ENCODE results near the gene RAVER1.

DNA sequence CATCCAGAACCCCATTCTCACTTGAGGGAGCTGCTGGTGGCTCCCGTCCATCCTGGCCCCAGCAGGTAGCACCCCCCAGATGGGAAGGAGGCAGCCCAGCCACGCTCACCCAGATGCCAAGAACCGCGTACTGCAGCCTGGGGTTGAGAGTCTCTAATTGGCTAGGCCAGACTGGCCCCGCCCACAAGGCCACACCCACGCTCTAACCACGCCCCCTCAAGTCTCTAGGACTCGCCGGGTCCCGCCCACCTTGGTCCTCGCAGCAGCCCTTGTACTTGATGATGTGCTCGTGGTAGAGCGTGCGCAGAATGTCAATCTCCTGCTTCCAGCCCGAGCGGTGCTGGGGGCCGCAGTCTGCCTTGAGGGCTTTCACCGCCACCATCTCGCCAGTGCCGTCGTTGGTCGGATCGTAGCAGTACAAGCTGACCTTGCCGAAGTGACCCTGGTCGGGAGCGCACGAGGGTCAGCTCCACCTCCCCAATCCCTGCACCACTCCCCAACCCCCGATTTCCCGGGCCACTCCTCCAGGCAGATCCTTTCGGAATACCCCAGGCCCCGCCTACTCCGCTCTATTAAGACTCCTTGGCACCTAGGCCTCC is 20.6 kb upstream of the RAVER1 start:
- TF ChIP-seq, protein P1, sequence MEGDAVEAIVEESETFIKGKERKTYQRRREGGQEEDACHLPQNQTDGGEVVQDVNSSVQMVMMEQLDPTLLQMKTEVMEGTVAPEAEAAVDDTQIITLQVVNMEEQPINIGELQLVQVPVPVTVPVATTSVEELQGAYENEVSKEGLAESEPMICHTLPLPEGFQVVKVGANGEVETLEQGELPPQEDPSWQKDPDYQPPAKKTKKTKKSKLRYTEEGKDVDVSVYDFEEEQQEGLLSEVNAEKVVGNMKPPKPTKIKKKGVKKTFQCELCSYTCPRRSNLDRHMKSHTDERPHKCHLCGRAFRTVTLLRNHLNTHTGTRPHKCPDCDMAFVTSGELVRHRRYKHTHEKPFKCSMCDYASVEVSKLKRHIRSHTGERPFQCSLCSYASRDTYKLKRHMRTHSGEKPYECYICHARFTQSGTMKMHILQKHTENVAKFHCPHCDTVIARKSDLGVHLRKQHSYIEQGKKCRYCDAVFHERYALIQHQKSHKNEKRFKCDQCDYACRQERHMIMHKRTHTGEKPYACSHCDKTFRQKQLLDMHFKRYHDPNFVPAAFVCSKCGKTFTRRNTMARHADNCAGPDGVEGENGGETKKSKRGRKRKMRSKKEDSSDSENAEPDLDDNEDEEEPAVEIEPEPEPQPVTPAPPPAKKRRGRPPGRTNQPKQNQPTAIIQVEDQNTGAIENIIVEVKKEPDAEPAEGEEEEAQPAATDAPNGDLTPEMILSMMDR (IDR thresholded peaks at IDR 0.05 in 8 of 11, conservative IDR thresholded peaks at IDR 0.05 in 3 of 11), result no peak
- peak in 1 of 3 donors; percentile 51 for TF ChIP-seq POLR2AphosphoS5 (IDR thresholded peaks at IDR 0.05)
